ENCODE results near the gene GRIN3A.

DNA sequence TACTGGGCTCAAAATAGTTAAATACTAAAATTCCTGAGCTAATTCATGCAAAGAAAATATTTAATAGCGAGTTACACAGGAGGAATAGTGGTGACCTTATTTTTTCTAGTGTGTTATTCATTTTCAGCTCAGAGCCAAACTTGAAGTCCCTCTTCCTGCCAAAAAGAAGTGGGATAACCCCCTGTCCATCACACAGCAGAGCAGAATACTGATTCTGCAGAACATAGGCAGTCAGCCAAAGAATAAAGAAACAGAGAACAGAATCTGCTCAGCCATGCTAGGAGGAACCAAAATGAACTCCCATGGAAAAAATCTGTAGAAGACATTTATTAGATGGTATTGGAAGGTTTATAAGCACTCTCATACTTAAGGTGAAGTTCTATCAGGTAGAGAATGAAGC, 49.4 kb upstream of the GRIN3A start:
- TF ChIP-seq, protein P1, sequence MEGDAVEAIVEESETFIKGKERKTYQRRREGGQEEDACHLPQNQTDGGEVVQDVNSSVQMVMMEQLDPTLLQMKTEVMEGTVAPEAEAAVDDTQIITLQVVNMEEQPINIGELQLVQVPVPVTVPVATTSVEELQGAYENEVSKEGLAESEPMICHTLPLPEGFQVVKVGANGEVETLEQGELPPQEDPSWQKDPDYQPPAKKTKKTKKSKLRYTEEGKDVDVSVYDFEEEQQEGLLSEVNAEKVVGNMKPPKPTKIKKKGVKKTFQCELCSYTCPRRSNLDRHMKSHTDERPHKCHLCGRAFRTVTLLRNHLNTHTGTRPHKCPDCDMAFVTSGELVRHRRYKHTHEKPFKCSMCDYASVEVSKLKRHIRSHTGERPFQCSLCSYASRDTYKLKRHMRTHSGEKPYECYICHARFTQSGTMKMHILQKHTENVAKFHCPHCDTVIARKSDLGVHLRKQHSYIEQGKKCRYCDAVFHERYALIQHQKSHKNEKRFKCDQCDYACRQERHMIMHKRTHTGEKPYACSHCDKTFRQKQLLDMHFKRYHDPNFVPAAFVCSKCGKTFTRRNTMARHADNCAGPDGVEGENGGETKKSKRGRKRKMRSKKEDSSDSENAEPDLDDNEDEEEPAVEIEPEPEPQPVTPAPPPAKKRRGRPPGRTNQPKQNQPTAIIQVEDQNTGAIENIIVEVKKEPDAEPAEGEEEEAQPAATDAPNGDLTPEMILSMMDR (IDR thresholded peaks at IDR 0.05) = no peak
- no peak for TF ChIP-seq EP300 (IDR thresholded peaks at IDR 0.05)
